ENCODE data around the gene CCDC34.

CCDC34 gene

GRCh38 chr11:27384227-27384626, 21.2 kb upstream of the CCDC34 start:
- no peaks in the 10 kb centered on the region for H3K4me1 ChIP-seq (ENCODE audit: control extremely low read depth in 1 of 4, control insufficient read depth in 4 of 4, insufficient read depth in 4 of 4, low read length in 3 of 4)
- DNase-seq, result no peak
- no peak overlapping the region for H3K4me3 ChIP-seq (ENCODE audit: control insufficient read depth in 1 of 7, extremely low read depth in 1 of 7, insufficient read depth in 4 of 7, low read depth in 2 of 7, low read length in 6 of 7)
- no peaks in the 10 kb centered on the region for H3K9me3 ChIP-seq (ENCODE audit: control extremely low read depth in 1 of 5, control insufficient read depth in 4 of 5, insufficient read depth in 2 of 5, low read depth in 1 of 5, low read length in 4 of 5)
- peaks cover 0 to 2% (median 0%) of the 10 kb centered on the region in 4 experiments for H3K36me3 ChIP-seq (ENCODE audit: control insufficient read depth in 4 of 4, insufficient read depth in 4 of 4, low read length in 3 of 4)
- ChIA-PET CTCF (interaction anchor here (0.6 to 1.5 kb wide), 4 partner anchors 8 to 200 kb away, joined by 3 read pairs; no protein-coding TSS in a partner anchor), POLR2A (interaction anchor here (0.6 kb wide), 1 partner anchor 20 kb away, joined by 3 read pairs; no protein-coding TSS in a partner anchor)
- H3K27me3 ChIP-seq (replicated peaks in 2 of 5; ENCODE audit: control insufficient read depth in 4 of 5, insufficient read depth in 5 of 5, low read length in 4 of 5), result no peaks in the 10 kb centered on the region
- H3K27ac ChIP-seq (ENCODE audit: insufficient read depth in 1 of 2, low read depth in 1 of 2, low read length in 2 of 2, poor library complexity in 1 of 2, severe bottlenecking in 2 of 2), result no peak overlapping the region

- Histone ChIP-seq H3K36me3 (ENCODE audit: control insufficient read depth in 4 of 4, insufficient read depth in 4 of 4, low read length in 3 of 4) (peaks cover 0 to 2% (median 0%) of the 10 kb centered on the region in 4 experiments), H3K9me3 (ENCODE audit: control extremely low read depth in 1 of 5, control insufficient read depth in 4 of 5, insufficient read depth in 2 of 5, low read depth in 1 of 5, low read length in 4 of 5) (no peaks in the 10 kb centered on the region), H3K4me3 (ENCODE audit: control insufficient read depth in 1 of 7, extremely low read depth in 1 of 7, insufficient read depth in 4 of 7, low read depth in 2 of 7, low read length in 6 of 7) (no peak overlapping the region), H3K27ac (ENCODE audit: insufficient read depth in 1 of 2, low read depth in 1 of 2, low read length in 2 of 2, poor library complexity in 1 of 2, severe bottlenecking in 2 of 2) (no peak overlapping the region), H3K4me1 (ENCODE audit: control extremely low read depth in 1 of 4, control insufficient read depth in 4 of 4, insufficient read depth in 4 of 4, low read length in 3 of 4) (no peaks in the 10 kb centered on the region), H3K27me3 (replicated peaks in 2 of 5; ENCODE audit: control insufficient read depth in 4 of 5, insufficient read depth in 5 of 5, low read length in 4 of 5) (no peaks in the 10 kb centered on the region)
- no peak for DNase-seq
- no CpG with 5 or more reads among the region's 1 CpG for WGBS (ENCODE audit: insufficient coverage)
- ChIA-PET POLR2A (interaction anchor here (0.6 kb wide), 1 partner anchor 20 kb away, joined by 3 read pairs; no protein-coding TSS in a partner anchor), CTCF (interaction anchor here (0.6 to 0.8 kb wide), 2 partner anchors 10 to 23 kb away, joined by 3 read pairs; no protein-coding TSS in a partner anchor)
These were observed 20.6 kb upstream of the CCDC34 start for GRCh38 chr11:27383645-27384044.

- no peak overlapping the region for H3K4me3 ChIP-seq (ENCODE audit: control insufficient read depth in 1 of 7, extremely low read depth in 1 of 7, insufficient read depth in 4 of 7, low read depth in 2 of 7, low read length in 6 of 7)
- no peaks in the 10 kb centered on the region for H3K27me3 ChIP-seq (replicated peaks in 2 of 5; ENCODE audit: control insufficient read depth in 4 of 5, insufficient read depth in 5 of 5, low read length in 4 of 5)
- no peaks in the 10 kb centered on the region for H3K4me1 ChIP-seq (ENCODE audit: control extremely low read depth in 1 of 4, control insufficient read depth in 4 of 4, insufficient read depth in 4 of 4, low read length in 3 of 4)
- no peak overlapping the region for H3K27ac ChIP-seq (ENCODE audit: insufficient read depth in 1 of 2, low read depth in 1 of 2, low read length in 2 of 2, poor library complexity in 1 of 2, severe bottlenecking in 2 of 2)
- no peaks in the 10 kb centered on the region for H3K9me3 ChIP-seq (ENCODE audit: control extremely low read depth in 1 of 5, control insufficient read depth in 4 of 5, insufficient read depth in 2 of 5, low read depth in 1 of 5, low read length in 4 of 5)
- ChIA-PET POLR2A (no interaction called here), CTCF (no interaction called here)
- WGBS (ENCODE audit: insufficient coverage), result 90% methylated on average over 5 of the region's 5 CpGs
- no peak for DNase-seq
- peaks cover 0 to 2% (median 0%) of the 10 kb centered on the region in 4 experiments for H3K36me3 ChIP-seq (ENCODE audit: control insufficient read depth in 4 of 4, insufficient read depth in 4 of 4, low read length in 3 of 4)
These were observed 18.2 kb upstream of the CCDC34 start for GRCh38 chr11:27381238-27381666.

- Histone ChIP-seq H3K27me3 (replicated peaks in 2 of 5; ENCODE audit: control insufficient read depth in 4 of 5, insufficient read depth in 5 of 5, low read length in 4 of 5) (no peaks in the 10 kb centered on the region), H3K4me3 (ENCODE audit: control insufficient read depth in 1 of 7, extremely low read depth in 1 of 7, insufficient read depth in 4 of 7, low read depth in 2 of 7, low read length in 6 of 7) (no peak overlapping the region), H3K36me3 (ENCODE audit: control insufficient read depth in 4 of 4, insufficient read depth in 4 of 4, low read length in 3 of 4) (peaks cover 0 to 2% (median 0%) of the 10 kb centered on the region in 4 experiments), H3K4me1 (ENCODE audit: control extremely low read depth in 1 of 4, control insufficient read depth in 4 of 4, insufficient read depth in 4 of 4, low read length in 3 of 4) (no peaks in the 10 kb centered on the region), H3K27ac (ENCODE audit: insufficient read depth in 1 of 2, low read depth in 1 of 2, low read length in 2 of 2, poor library complexity in 1 of 2, severe bottlenecking in 2 of 2) (no peak overlapping the region), H3K9me3 (ENCODE audit: control extremely low read depth in 1 of 5, control insufficient read depth in 4 of 5, insufficient read depth in 2 of 5, low read depth in 1 of 5, low read length in 4 of 5) (no peaks in the 10 kb centered on the region)
- WGBS (ENCODE audit: insufficient coverage), result no CpG with 5 or more reads among the region's 2 CpGs
- CTCF ChIA-PET, result no interaction called here
- POLR2A ChIA-PET, result no interaction called here
- no peak for DNase-seq
These were observed 17.8 kb upstream of the CCDC34 start for GRCh38 chr11:27380771-27381170.

- no peak overlapping the region for H3K27ac ChIP-seq (ENCODE audit: insufficient read depth in 1 of 2, low read depth in 1 of 2, low read length in 2 of 2, poor library complexity in 1 of 2, severe bottlenecking in 2 of 2)
- H3K4me1 ChIP-seq (ENCODE audit: control extremely low read depth in 1 of 4, control insufficient read depth in 4 of 4, insufficient read depth in 4 of 4, low read length in 3 of 4), result no peaks in the 10 kb centered on the region
- DNase-seq, result no peak
- POLR2A ChIA-PET, result no interaction called here
- no peak overlapping the region for H3K4me3 ChIP-seq (ENCODE audit: control insufficient read depth in 1 of 7, extremely low read depth in 1 of 7, insufficient read depth in 4 of 7, low read depth in 2 of 7, low read length in 6 of 7)
- H3K9me3 ChIP-seq (ENCODE audit: control extremely low read depth in 1 of 5, control insufficient read depth in 4 of 5, insufficient read depth in 2 of 5, low read depth in 1 of 5, low read length in 4 of 5), result no peaks in the 10 kb centered on the region
- H3K27me3 ChIP-seq (replicated peaks in 2 of 5; ENCODE audit: control insufficient read depth in 4 of 5, insufficient read depth in 5 of 5, low read length in 4 of 5), result no peaks in the 10 kb centered on the region
- CTCF ChIA-PET, result no interaction called here
- WGBS (ENCODE audit: insufficient coverage), result 100% methylated on average over 3 of the region's 3 CpGs
- peaks cover 0 to 2% (median 0%) of the 10 kb centered on the region in 4 experiments for H3K36me3 ChIP-seq (ENCODE audit: control insufficient read depth in 4 of 4, insufficient read depth in 4 of 4, low read length in 3 of 4)
These were observed 16.4 kb upstream of the CCDC34 start for GRCh38 chr11:27379449-27379848.

- CTCF ChIA-PET, result no interaction called here
- Histone ChIP-seq H3K27me3 (replicated peaks in 2 of 5; ENCODE audit: control insufficient read depth in 4 of 5, insufficient read depth in 5 of 5, low read length in 4 of 5) (no peaks in the 10 kb centered on the region), H3K4me1 (ENCODE audit: control extremely low read depth in 1 of 4, control insufficient read depth in 4 of 4, insufficient read depth in 4 of 4, low read length in 3 of 4) (peaks cover 0 to 3% (median 0%) of the 10 kb centered on the region in 4 experiments), H3K27ac (ENCODE audit: insufficient read depth in 1 of 2, low read depth in 1 of 2, low read length in 2 of 2, poor library complexity in 1 of 2, severe bottlenecking in 2 of 2) (no peak overlapping the region), H3K36me3 (ENCODE audit: control insufficient read depth in 4 of 4, insufficient read depth in 4 of 4, low read length in 3 of 4) (no peaks in the 10 kb centered on the region), H3K4me3 (ENCODE audit: control insufficient read depth in 1 of 7, extremely low read depth in 1 of 7, insufficient read depth in 4 of 7, low read depth in 2 of 7, low read length in 6 of 7) (no peak overlapping the region), H3K9me3 (ENCODE audit: control extremely low read depth in 1 of 5, control insufficient read depth in 4 of 5, insufficient read depth in 2 of 5, low read depth in 1 of 5, low read length in 4 of 5) (no peaks in the 10 kb centered on the region)
- POLR2A ChIA-PET, result no interaction called here
- WGBS (ENCODE audit: insufficient coverage), result 94% methylated on average over 2 of the region's 2 CpGs
- no peak for DNase-seq
These were observed 12.4 kb upstream of the CCDC34 start for GRCh38 chr11:27375370-27375769.

- peaks cover 0 to 3% (median 0%) of the 10 kb centered on the region in 4 experiments for H3K4me1 ChIP-seq (ENCODE audit: control extremely low read depth in 1 of 4, control insufficient read depth in 4 of 4, insufficient read depth in 4 of 4, low read length in 3 of 4)
- no peaks in the 10 kb centered on the region for H3K9me3 ChIP-seq (ENCODE audit: control extremely low read depth in 1 of 5, control insufficient read depth in 4 of 5, insufficient read depth in 2 of 5, low read depth in 1 of 5, low read length in 4 of 5)
- no peak overlapping the region for H3K27ac ChIP-seq (ENCODE audit: insufficient read depth in 1 of 2, low read depth in 1 of 2, low read length in 2 of 2, poor library complexity in 1 of 2, severe bottlenecking in 2 of 2)
- H3K36me3 ChIP-seq (ENCODE audit: control insufficient read depth in 4 of 4, insufficient read depth in 4 of 4, low read length in 3 of 4), result no peaks in the 10 kb centered on the region
- WGBS (ENCODE audit: insufficient coverage), result 100% methylated on average over 3 of the region's 6 CpGs
- DNase-seq, result no peak
- ChIA-PET CTCF (no interaction called here), POLR2A (no interaction called here)
- H3K27me3 ChIP-seq (replicated peaks in 2 of 5; ENCODE audit: control insufficient read depth in 4 of 5, insufficient read depth in 5 of 5, low read length in 4 of 5), result no peaks in the 10 kb centered on the region
- no peak overlapping the region for H3K4me3 ChIP-seq (ENCODE audit: control insufficient read depth in 1 of 7, extremely low read depth in 1 of 7, insufficient read depth in 4 of 7, low read depth in 2 of 7, low read length in 6 of 7)
These were observed 11.0 kb upstream of the CCDC34 start for GRCh38 chr11:27373856-27374602.

All from common myeloid progenitor, CD34-positive (primary cell).